Head of caudate nucleus (tissue), 42 donors: ENCODE measurements around the gene EGLN2.
A peak's percentile ranks its signal among the peaks of the same experiment; 100 is the strongest.
"Not testable (repeated sequence)": the region's sequence is repeated elsewhere in the genome, so short reads cannot be mapped to it uniquely, and the experiment has no call there.

Source experiments
- DNase-seq, 42 donors: peaks; one replicate each; pipeline versions ENCODE4 v3.0.0 to v3.0.0-alpha.2; 2020 to 2021; ENCODE audit warnings: mixed read lengths in 7 of 42
- intact Hi-C: fragments of 100-400 bp; cut with DNase I; formaldehyde crosslinking; loops from one replicate; pipeline ENCODE4 v1.15.0; 2022

Gene EGLN2

DNA sequence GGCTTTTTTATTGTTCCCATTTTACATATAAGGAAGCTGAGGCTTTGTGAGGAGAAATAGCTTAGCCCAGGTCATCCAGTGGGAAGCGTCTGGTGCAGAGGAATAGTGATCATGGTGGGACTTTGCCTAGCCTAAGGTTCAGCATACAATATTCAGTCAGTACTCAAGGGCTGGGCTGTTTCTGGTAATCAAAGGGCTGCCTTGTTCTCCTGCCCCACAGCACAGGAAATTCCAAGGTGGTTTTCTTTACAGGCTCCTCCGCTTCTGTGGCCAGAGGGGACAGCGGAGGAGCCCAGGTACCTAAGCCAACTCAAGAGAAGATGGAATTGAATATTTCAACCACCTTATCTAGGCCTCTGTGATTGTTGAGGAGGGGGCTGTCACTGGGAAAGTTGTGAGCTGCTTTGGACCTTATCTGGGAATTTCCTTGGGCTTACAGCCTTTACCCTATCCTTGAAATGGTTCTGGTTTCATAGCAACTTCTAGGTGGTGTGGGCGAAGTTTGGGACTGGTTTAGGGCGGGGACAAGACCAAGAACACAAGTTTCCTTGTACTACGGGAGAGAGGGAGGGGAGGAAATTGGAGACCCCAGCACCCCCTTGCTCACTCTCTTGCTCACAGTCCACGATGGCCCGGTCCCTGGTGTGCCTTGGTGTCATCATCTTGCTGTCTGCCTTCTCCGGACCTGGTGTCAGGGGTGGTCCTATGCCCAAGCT is 23.9 kb upstream of the EGLN2 start, which contains the start of gene MIA:
MIA (plus strand) TSS at position 606 of the 716 bp plus-strand sequence; CDS start at position 628, 22 bp downstream.
- no peak for DNase-seq
- intact Hi-C loops, result no loop called here

DNA sequence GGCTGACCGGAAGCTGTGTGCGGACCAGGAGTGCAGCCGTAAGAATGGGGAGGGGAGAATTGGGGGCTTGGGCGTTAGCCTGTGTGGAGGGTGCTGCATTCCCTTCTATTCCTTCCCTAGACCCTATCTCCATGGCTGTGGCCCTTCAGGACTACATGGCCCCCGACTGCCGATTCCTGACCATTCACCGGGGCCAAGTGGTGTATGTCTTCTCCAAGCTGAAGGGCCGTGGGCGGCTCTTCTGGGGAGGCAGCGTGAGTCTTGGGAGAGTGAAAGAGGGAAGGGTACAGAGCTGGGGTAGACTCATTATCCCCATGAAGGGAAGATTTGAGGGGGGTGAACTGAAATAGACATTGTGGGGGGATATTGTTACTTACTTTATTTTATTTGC is 23.4 kb upstream of the EGLN2 start:
- intact Hi-C loops, result no loop called here
- no peak for DNase-seq

DNA sequence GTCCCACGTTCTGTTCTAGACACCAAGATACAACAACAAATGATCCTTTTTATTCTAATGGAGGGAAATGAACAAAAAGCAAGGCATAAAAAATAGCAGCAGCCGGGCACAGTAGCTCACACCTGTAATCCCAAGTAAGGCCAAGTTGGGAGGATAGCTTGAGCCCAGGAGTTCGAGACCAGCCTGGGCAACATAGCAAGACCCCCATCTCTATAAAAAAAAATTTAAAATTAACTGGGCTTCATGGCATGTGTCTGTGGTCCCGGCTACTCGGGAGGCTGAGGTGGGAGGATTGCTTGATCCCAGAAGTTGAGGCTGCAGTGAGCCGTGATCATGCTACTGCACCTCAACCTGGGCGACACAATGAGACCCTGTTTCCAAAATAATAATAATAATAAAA is 22.6 kb upstream of the EGLN2 start:
- no peak for DNase-seq
- intact Hi-C loops, result no loop called here

DNA sequence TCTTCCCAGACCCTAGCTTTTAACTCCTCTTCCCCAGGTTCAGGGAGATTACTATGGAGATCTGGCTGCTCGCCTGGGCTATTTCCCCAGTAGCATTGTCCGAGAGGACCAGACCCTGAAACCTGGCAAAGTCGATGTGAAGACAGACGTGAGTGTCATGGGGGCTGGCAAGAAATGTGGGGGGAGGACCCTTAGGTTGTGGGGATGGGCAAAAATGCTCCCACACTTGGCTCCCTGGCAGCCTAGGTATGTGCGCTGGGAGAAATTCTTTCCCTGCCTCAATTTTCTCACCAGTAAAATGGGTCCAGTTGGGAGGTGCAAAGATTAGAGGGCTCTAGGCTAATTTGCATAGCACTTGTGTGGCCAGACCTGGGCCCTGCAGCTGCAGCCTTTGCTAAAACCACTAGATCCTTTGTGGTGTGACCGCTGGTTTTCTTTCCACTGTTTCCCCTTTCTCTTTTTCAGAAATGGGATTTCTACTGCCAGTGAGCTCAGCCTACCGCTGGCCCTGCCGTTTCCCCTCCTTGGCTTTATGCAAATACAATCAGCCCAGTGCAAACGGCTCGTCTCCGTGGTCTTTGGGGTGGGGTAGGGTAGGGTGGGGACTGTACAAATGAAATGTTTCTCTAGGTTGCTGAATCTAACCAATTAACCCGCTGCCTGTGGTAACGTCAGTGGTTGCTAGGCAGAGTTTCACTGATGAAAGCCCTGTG is 21.9 kb upstream of the EGLN2 start:
- intact Hi-C loops, result no loop called here
- DNase-seq, result peak; percentile 53 to 98 (median 92)

DNA sequence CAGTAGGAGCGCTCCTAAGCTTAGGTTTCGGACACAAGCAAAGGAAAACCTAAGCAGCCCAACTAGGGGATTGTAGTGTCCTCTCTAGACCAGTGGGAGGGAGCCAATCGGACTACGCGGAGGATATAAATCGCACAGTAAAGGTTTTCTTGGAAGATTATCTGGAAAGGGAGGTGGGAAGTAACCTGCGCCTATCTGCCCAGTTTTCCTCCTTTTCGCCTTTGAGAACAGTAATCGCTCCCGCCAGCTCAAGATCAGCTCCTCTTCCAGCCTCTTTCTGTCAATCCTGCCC is 21.4 kb upstream of the EGLN2 start:
- no peak for DNase-seq
- intact Hi-C loops, result no loop called here

DNA sequence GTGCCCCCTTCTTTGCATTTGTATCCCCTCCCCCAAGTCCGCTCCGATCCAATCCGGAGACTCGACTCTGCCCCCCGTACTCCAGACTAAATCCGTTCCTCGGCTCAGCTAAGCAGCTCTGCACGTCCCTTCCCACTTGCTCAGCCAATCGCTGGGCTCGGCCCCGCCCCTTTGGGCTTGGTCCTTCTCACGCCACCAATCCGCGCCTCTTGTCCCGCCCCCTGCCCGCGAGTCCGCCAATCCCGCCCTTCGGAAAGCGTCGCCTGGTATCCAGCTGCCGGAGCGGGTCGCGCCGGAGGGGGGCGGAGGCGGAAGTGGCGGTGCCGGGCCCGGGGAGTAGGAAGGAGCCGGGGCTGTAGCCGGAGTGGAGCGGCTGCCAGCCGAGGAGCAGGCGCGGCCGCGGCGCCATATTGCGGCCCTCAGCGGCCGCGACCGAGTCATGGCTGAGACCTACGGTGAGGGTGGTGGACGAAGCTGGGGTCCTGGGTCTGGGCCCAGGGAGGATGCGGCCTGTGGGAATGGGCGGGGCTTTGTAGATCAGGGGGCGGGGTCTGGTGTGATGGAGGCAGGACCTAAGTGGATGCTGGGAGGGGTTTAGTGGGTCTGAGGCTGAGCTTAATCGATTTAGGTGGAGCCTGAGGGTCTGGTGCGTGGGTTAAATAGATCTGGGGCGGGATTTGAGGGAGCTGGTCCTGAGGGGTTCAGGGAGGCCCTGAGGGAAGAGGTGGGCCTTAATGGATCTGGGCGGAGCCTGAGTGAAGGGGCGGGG is 20.9 kb upstream of the EGLN2 start, which contains the start of gene RAB4B:
RAB4B (plus strand) TSS at position 311 of the 769 bp plus-strand sequence; CDS start at position 440, 129 bp downstream.
- intact Hi-C loops, result loop anchor here (1.0 kb wide), 1 partner anchor 20 kb away; no protein-coding TSS in a partner anchor
- peak; percentile 99 to 100 (median 100) for DNase-seq

DNA sequence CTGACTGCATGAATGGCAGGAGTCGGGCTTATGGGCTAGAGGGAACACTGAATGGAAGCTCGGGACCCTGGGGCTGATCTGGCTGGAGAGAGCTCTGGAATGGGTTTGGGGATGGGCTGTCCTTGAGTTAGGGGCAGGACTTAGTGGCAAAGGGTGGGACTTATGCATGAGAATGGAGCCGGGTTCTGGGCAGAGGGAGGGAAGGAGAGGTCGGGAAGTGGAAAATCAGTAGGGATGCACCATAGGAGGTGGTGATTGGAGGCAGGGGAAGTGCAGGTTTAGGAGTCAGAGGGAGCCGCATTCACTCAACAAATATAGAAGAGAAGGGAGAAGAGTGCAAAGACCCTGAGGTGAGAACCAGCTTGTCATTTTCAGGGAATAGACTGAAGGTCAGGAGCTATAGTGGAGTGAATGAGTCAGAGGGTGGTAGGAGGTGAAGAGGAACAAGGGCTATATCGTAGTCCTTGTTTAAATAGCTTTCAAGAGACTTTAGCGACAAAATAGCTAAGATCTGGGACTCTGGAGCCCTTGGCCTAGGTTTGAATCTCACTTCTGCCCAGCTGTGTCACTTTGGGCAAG is 20.2 kb upstream of the EGLN2 start:
- intact Hi-C loops, result loop anchor here (1.0 kb wide), 1 partner anchor 20 kb away; no protein-coding TSS in a partner anchor
- DNase-seq, result no peak

DNA sequence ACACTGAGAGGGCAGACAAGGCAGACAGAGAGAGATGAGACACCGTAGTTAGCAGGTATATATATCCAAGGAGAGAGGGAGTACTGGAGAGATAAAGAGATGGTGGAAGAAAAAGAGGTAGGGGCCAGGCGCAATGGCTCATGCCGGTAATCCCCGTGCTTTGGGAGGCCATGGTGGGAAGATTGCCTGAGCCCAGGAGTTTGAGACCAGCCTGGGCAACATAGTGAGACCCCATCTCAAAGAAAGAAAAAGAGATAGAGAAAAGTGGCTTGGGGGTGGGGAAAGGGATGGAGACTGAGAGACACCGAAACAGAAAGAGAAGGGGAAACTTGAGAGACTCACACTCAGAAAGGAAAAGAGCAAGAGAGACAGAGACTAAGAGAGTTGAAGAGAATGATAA is 18.4 kb upstream of the EGLN2 start:
- intact Hi-C loops, result no loop called here

DNA sequence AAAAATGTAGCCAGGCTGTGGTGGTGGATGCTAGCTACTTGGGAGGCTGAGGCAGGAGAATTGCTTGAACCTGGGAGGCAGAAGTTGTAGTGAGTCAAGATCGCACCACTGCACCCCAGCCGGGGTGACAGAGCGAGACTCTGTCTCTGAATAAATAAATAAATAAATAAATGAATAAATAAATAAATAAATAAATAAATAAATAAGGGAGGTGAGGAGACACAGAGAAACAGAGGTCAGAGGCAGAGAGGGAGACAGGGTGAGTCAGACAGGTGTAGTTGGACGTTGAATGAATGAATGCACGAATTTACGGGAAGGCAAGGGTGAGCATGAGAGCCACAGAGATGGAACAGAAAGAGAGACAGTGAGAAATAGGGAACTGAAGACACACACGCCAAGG is 17.9 kb upstream of the EGLN2 start:
- intact Hi-C loops, result no loop called here
- DNase-seq, result no peak

More for the DNA sequence above, 18.4 kb upstream of the EGLN2 start:
- no peak for DNase-seq

DNA sequence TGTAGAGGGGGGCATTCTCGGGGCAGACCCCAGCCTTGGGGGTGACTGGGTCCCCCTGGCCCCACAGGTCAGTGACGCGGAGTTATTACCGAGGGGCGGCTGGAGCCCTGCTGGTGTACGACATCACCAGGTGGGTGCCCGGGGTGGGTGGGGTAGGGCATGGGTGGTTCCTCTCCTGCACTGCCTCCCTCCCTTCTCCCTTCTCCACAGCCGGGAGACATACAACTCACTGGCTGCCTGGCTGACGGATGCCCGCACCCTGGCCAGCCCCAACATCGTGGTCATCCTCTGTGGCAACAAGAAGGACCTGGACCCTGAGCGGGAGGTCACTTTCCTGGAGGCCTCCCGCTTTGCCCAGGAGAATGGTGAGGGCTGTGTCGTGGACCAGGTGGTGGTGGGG is 15.3 kb upstream of the EGLN2 start:
- intact Hi-C loops, result no loop called here
- no peak for DNase-seq

DNA sequence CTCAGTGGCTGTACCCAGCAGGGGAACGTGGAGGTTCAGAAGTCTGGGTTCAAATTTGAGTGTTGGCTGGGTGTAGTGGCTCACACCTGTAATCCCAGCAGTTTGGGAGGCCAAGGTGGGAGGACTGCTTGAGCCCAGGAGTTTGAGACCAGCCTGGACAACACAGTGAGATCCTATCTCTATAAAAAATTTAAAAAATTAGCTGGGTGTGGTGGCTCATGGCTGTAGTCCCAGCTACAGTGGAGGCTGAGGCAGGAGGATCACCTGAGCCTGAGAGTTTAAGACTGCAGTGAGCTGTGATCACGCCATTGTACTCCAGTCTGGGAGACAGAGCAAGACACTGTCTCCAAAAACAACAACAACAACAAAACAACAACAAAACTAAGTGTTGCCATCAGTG is 14.8 kb upstream of the EGLN2 start:
- DNase-seq, intact Hi-C loops: not testable (repeated sequence)

DNA sequence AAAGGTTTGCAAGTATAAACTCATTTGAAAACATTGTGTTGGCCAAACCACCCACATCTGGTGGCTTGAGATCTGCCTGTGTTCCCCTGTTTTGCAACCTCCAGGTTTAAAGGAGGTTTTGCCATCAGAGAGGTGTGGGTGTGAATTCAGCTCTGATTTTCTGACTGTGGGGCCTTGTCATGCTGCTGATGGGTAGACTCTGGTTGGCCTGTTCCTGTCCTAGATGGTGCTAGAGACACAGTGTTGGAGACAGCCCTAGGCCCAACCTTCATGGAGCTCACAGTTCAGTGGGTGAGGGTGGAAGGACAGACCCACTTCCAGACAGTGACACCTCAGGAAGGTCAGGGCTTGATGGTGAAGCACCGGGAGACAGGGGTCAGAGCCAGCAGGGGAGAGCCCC is 13.5 kb upstream of the EGLN2 start:
- intact Hi-C loops, result no loop called here
- DNase-seq, result no peak

DNA sequence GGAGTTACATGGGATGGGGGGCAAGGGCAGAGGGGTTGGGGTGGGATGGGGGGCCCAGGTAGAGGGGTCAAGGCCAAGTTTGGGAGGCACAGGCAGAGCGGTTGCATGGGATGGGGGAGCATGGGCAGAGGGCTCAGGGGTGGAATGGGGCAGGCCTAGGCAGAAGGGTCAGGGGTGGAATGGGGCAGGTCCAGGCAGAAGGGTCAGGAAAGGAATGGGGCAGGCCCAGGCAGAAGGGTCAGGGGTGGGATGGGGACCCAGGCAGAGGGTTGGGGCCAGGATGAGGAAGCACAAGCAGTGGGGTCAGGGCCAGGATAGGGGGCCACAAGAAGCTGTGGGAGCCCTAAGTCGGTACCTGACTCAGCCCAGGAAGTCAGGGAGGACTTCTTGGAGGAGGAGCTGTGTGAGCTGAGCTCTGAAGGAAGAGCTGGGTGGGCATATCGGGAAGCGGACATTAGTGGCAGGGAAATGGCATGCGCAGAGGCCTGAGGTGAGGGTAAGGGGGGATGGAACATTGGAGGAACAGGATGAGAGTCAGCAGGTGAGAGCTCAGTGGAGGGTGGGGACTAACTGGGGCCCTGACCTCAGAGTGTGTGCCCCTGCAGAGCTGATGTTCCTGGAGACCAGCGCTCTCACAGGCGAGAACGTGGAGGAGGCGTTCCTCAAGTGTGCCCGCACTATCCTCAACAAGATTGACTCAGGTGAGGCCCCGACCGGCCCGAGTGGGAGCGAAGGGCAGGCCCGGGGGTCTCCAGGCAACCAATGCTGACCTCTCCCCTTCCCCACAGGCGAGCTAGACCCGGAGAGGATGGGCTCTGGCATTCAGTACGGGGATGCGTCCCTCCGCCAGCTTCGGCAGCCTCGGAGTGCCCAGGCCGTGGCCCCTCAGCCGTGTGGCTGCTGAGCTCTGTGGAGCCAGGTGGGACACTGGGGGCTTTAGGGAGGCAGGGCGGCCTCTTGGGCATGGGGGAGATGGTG is 12.6 kb upstream of the EGLN2 start:
- DNase-seq, result no peak
- intact Hi-C loops, result no loop called here

DNA sequence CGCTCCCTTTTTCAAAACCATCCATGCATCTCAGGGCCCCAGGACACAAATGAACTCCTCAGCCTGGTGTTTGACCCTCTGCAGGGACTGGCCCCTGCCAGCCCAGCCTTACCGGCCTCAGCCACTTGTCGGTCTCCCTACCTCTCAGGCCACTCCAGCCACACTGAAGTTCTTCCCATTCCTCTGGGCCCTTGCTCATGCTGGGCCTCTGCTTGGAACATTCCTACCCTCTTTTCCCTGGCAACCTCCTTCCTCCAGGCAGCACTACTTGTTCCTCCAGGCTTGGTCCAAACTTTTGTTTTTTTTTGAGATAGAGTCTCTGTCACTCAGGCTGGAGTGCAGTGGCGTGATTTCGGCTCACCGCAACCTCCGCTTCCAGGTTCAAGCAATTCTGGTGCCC is 7.6 kb upstream of the EGLN2 start:
- intact Hi-C loops, result no loop called here
- DNase-seq, result no peak

DNA sequence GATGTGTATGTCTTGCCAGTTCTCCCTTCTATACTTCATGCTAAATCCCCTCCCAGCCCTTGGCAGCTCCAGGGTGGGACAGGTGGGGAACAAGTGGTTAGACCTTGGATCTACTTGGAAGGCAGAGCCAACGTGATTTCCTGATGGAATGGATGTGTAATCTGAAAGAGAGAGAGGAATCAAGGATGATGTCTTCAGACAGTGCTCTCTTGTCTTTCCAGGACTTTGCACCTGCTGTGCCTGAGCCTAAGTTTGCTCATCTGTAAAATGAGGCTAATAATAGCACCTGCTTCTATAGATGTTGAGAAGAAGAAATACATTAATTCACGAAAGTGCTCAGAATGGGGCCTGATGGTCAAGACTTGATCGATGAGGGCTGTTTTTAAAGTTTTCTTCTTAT is 7.0 kb upstream of the EGLN2 start:
- no peak for DNase-seq
- intact Hi-C loops, result no loop called here

DNA sequence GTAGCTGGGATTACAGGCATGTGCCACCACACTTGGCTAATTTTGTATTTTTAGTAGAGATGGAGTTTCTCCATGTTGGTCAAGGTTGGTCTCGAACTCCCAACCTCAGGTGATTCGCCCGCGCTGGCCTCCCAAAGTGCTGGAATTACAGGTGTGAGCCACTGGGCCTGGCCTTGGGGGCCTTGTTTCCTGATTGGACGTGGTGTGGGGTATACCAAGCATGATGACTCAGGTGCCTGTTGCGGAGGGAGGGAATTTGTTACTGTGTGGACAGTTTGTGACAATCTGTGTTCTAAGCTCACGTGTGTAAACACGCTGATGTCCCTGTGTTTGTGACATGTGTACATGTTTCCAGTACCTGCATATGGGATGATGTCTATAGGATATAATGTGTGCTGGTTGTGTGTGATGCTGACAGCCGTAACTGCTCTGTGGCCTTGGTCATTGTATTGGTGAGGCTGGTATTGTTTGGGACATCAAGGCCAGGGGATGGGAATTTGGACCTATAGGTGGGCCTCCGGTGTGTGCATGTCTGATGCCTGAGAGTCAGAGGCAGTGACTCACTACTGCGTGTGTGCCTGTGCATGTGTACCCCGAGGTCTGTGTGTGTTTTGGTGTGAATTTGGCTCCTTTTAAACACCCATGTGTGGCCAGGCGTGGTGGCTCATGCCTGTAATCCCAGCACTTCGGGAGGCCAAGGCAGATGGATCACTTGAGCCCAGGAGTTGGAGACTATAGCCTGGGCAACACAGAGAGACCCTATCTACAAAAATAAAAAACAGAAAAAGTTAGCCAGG is 1.6 kb upstream of the EGLN2 start:
- DNase-seq, result no peak
- intact Hi-C loops, result no loop called here

DNA sequence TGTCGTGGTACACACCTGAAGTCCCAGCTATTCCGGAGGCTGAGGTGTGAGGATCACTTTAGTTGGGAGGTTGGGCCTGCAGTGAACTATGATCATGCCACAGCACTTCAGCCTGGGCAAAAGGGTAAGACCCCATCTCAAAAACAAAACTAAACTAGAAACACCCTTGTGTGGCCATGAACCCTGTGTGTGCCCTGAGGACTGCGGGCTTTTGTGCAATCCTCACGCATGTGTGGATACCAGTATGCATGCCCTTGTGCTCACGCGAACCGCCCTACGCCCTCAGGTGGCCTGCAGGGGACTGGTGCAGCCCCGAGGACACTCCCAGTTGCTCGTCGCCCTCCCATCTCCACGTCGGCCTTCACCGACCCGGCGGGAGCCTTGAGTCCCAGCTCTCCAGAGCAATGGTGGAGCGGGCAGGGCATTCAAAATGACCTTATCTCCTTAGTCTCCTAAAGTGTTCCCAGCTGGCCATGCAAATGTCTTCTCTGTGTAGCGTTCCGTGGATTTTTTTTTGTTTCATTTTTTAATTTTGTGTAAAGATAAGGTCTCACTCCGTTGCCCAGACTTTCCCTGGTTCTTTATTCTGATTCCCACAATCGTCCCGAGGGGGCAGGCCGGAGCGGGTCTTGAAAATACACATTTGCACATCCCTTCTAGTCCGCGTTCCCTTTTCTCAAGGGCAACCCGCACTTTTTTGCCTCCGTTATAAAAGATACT is 868 bp upstream of the EGLN2 start:
- intact Hi-C loops, result loop anchor here (1.0 kb wide), 1 partner anchor 20 kb away; the partner anchor contains the start of gene RAB4B
- peak in 19 of 42 donors; percentile 29 to 57 (median 50) for DNase-seq
